IPS-15b (cell line): ENCODE data around the gene NEO1.
A peak's percentile ranks its signal among the peaks of the same experiment; 100 is the strongest.

ENCODE experiments used
- H3K27me3 ChIP-seq: one replicate; pipeline ENCODE4 v1.6.1; 2013; ENCODE audit warnings: low read length; ENCODE audit not compliant: control insufficient read depth, insufficient read depth
- H3K36me3 ChIP-seq: one replicate; pipeline ENCODE4 v1.6.1; 2013; ENCODE audit warnings: low read length; ENCODE audit not compliant: control insufficient read depth, insufficient read depth
- H3K4me1 ChIP-seq: one replicate; pipeline ENCODE4 v1.6.1; 2013; ENCODE audit warnings: mild to moderate bottlenecking, low read length; ENCODE audit not compliant: control insufficient read depth, insufficient read depth
- H3K4me3 ChIP-seq: one replicate; pipeline ENCODE4 v1.5.1; 2013; ENCODE audit warnings: low read depth, low read length
- H3K9ac ChIP-seq: one replicate; pipeline ENCODE4 v1.6.1; 2013; ENCODE audit warnings: low read depth, mild to moderate bottlenecking, low read length
- H3K9me3 ChIP-seq: one replicate; pipeline ENCODE4 v1.6.1; 2013; ENCODE audit warnings: mild to moderate bottlenecking, low read length; ENCODE audit not compliant: control insufficient read depth, insufficient read depth

Gene NEO1

GRCh38 chr15:73017987-73018386, 34.3 kb upstream of the NEO1 start:
- peaks cover 19% of the 10 kb centered on the region for H3K4me1 ChIP-seq
- no peak overlapping the region for H3K9ac ChIP-seq
- no peak overlapping the region for H3K4me3 ChIP-seq
- no peaks in the 10 kb centered on the region for H3K9me3 ChIP-seq
- no peaks in the 10 kb centered on the region for H3K27me3 ChIP-seq
- no peaks in the 10 kb centered on the region for H3K36me3 ChIP-seq

GRCh38 chr15:73019154-73019553, 33.1 kb upstream of the NEO1 start:
- Histone ChIP-seq H3K9me3 (no peaks in the 10 kb centered on the region), H3K27me3 (no peaks in the 10 kb centered on the region), H3K4me1 (peaks cover 19% of the 10 kb centered on the region)

GRCh38 chr15:73019601-73020146, 32.6 kb upstream of the NEO1 start:
- Histone ChIP-seq H3K9me3 (no peaks in the 10 kb centered on the region), H3K4me3 (no peak overlapping the region), H3K36me3 (no peaks in the 10 kb centered on the region), H3K9ac (no peak overlapping the region), H3K27me3 (no peaks in the 10 kb centered on the region), H3K4me1 (peaks cover 19% of the 10 kb centered on the region)

More at GRCh38 chr15:73019154-73019553, 33.1 kb upstream of the NEO1 start:
- H3K36me3 ChIP-seq = no peaks in the 10 kb centered on the region
- H3K4me3 ChIP-seq = no peak overlapping the region
- H3K9ac ChIP-seq = no peak overlapping the region

- H3K27me3 ChIP-seq = no peaks in the 10 kb centered on the region
- no peaks in the 10 kb centered on the region for H3K9me3 ChIP-seq
- peak overlapping the region; percentile 1 for H3K4me3 ChIP-seq
- H3K36me3 ChIP-seq = no peaks in the 10 kb centered on the region
- H3K9ac ChIP-seq = no peak overlapping the region
- H3K4me1 ChIP-seq = peaks cover 19% of the 10 kb centered on the region
Observed at GRCh38 chr15:73021139-73021621, 31.1 kb upstream of the NEO1 start.

- no peak overlapping the region for H3K4me3 ChIP-seq
- H3K9ac ChIP-seq = no peak overlapping the region
- no peaks in the 10 kb centered on the region for H3K9me3 ChIP-seq
- H3K4me1 ChIP-seq = peaks cover 19% of the 10 kb centered on the region
- H3K27me3 ChIP-seq = no peaks in the 10 kb centered on the region
- no peaks in the 10 kb centered on the region for H3K36me3 ChIP-seq
Observed at GRCh38 chr15:73022161-73022560, 30.1 kb upstream of the NEO1 start.

GRCh38 chr15:73023071-73023470, 29.2 kb upstream of the NEO1 start:
- Histone ChIP-seq H3K4me3 (no peak overlapping the region), H3K4me1 (peaks cover 19% of the 10 kb centered on the region), H3K27me3 (no peaks in the 10 kb centered on the region), H3K9me3 (no peaks in the 10 kb centered on the region), H3K9ac (no peak overlapping the region), H3K36me3 (no peaks in the 10 kb centered on the region)

- H3K9me3 ChIP-seq = no peaks in the 10 kb centered on the region
- no peaks in the 10 kb centered on the region for H3K36me3 ChIP-seq
- H3K4me1 ChIP-seq = peaks cover 20% of the 10 kb centered on the region
- no peaks in the 10 kb centered on the region for H3K27me3 ChIP-seq
- no peak overlapping the region for H3K4me3 ChIP-seq
- H3K9ac ChIP-seq = no peak overlapping the region
Observed at GRCh38 chr15:73024168-73024567, 28.1 kb upstream of the NEO1 start.

- no peak overlapping the region for H3K9ac ChIP-seq
- no peaks in the 10 kb centered on the region for H3K36me3 ChIP-seq
- no peak overlapping the region for H3K4me3 ChIP-seq
- no peaks in the 10 kb centered on the region for H3K27me3 ChIP-seq
- H3K9me3 ChIP-seq = no peaks in the 10 kb centered on the region
- H3K4me1 ChIP-seq = peaks cover 13% of the 10 kb centered on the region
Observed at GRCh38 chr15:73026511-73027054, 25.7 kb upstream of the NEO1 start.

GRCh38 chr15:73028031-73028430, 24.2 kb upstream of the NEO1 start:
- no peak overlapping the region for H3K4me3 ChIP-seq
- H3K4me1 ChIP-seq = peaks cover 4% of the 10 kb centered on the region
- no peaks in the 10 kb centered on the region for H3K36me3 ChIP-seq
- no peaks in the 10 kb centered on the region for H3K9me3 ChIP-seq
- no peak overlapping the region for H3K9ac ChIP-seq
- H3K27me3 ChIP-seq = no peaks in the 10 kb centered on the region

- H3K4me3 ChIP-seq = no peak overlapping the region
- H3K27me3 ChIP-seq = no peaks in the 10 kb centered on the region
- H3K4me1 ChIP-seq = peaks cover 4% of the 10 kb centered on the region
- H3K9me3 ChIP-seq = no peaks in the 10 kb centered on the region
- no peak overlapping the region for H3K9ac ChIP-seq
- no peaks in the 10 kb centered on the region for H3K36me3 ChIP-seq
Observed at GRCh38 chr15:73028831-73029451, 23.3 kb upstream of the NEO1 start.

- H3K4me3 ChIP-seq = no peak overlapping the region
- H3K9ac ChIP-seq = no peak overlapping the region
- H3K9me3 ChIP-seq = no peaks in the 10 kb centered on the region
- no peaks in the 10 kb centered on the region for H3K27me3 ChIP-seq
- H3K36me3 ChIP-seq = no peaks in the 10 kb centered on the region
- peaks cover 4% of the 10 kb centered on the region for H3K4me1 ChIP-seq
Observed at GRCh38 chr15:73030122-73030679, 22.1 kb upstream of the NEO1 start.

- no peaks in the 10 kb centered on the region for H3K9me3 ChIP-seq
- H3K27me3 ChIP-seq = no peaks in the 10 kb centered on the region
- H3K4me1 ChIP-seq = peaks cover 4% of the 10 kb centered on the region
- no peak overlapping the region for H3K4me3 ChIP-seq
- no peak overlapping the region for H3K9ac ChIP-seq
- H3K36me3 ChIP-seq = no peaks in the 10 kb centered on the region
Observed at GRCh38 chr15:73031648-73032047, 20.6 kb upstream of the NEO1 start.
